IPS-20b (cell line): Measurements from ENCODE around the gene MIEF1.

Source experiments
- H3K27ac ChIP-seq: one replicate; pipeline ENCODE4 v1.5.1; 2013; ENCODE audit warnings: low read length
- H3K27me3 ChIP-seq: 2 replicates; pipeline ENCODE4 v1.6.1; 2013; ENCODE audit warnings: mild to moderate bottlenecking, low read length, inconsistent platforms; ENCODE audit not compliant: insufficient read depth
- H3K36me3 ChIP-seq: 2 replicates; pipeline ENCODE4 v1.6.1; 2013; ENCODE audit warnings: low read depth, mild to moderate bottlenecking, inconsistent platforms, low read length, moderate library complexity; ENCODE audit not compliant: insufficient read depth
- H3K4me1 ChIP-seq: 2 replicates; pipeline ENCODE4 v1.6.1; 2013; ENCODE audit warnings: mild to moderate bottlenecking, control low read depth, inconsistent platforms, low read length, moderate library complexity; ENCODE audit not compliant: insufficient read depth
- H3K4me3 ChIP-seq: 2 replicates; pipeline ENCODE4 v1.5.1; 2013; ENCODE audit warnings: mild to moderate bottlenecking, low read length, inconsistent platforms
- H3K9ac ChIP-seq: 2 replicates; pipeline ENCODE4 v1.6.1; 2013; ENCODE audit warnings: low read depth, mild to moderate bottlenecking, inconsistent platforms, low read length, moderate library complexity
- H3K9me3 ChIP-seq: 2 replicates; pipeline ENCODE4 v1.6.1; 2013; ENCODE audit warnings: mild to moderate bottlenecking, low read depth, low read length, inconsistent platforms; ENCODE audit not compliant: insufficient read depth

Gene MIEF1

GRCh38 chr22:39536711-39537110 is 34.6 kb downstream of the MIEF1 start:
- Histone ChIP-seq H3K4me3 (no peak overlapping the region), H3K27me3 (no peaks in the 10 kb centered on the region), H3K27ac (no peak overlapping the region), H3K4me1 (peaks cover 27% of the 10 kb centered on the region), H3K9me3 (no peaks in the 10 kb centered on the region), H3K36me3 (no peaks in the 10 kb centered on the region), H3K9ac (no peak overlapping the region)

GRCh38 chr22:39537975-39538374 is 35.9 kb downstream of the MIEF1 start:
- no peak overlapping the region for H3K27ac ChIP-seq
- no peaks in the 10 kb centered on the region for H3K36me3 ChIP-seq
- no peak overlapping the region for H3K9ac ChIP-seq
- no peaks in the 10 kb centered on the region for H3K27me3 ChIP-seq
- H3K9me3 ChIP-seq = no peaks in the 10 kb centered on the region
- no peak overlapping the region for H3K4me3 ChIP-seq
- peaks cover 23% of the 10 kb centered on the region; the same call in 1 of the 2 replicates for H3K4me1 ChIP-seq

GRCh38 chr22:39543095-39543494 is 41.0 kb downstream of the MIEF1 start:
- Histone ChIP-seq H3K9ac (no peak overlapping the region), H3K9me3 (no peaks in the 10 kb centered on the region), H3K27me3 (peaks cover 35% of the 10 kb centered on the region), H3K4me1 (peaks cover 2% of the 10 kb centered on the region), H3K4me3 (no peak overlapping the region), H3K27ac (no peak overlapping the region), H3K36me3 (no peaks in the 10 kb centered on the region)

GRCh38 chr22:39545386-39546365 is 43.6 kb downstream of the MIEF1 start:
- Histone ChIP-seq H3K36me3 (no peaks in the 10 kb centered on the region), H3K4me3 (no peak overlapping the region), H3K9ac (no peak overlapping the region), H3K9me3 (no peaks in the 10 kb centered on the region), H3K27ac (no peak overlapping the region), H3K27me3 (peaks cover 48% of the 10 kb centered on the region), H3K4me1 (no peaks in the 10 kb centered on the region; the same call in 1 of the 2 replicates)

- no peak overlapping the region for H3K4me3 ChIP-seq
- no peak overlapping the region for H3K9ac ChIP-seq
- H3K36me3 ChIP-seq = no peaks in the 10 kb centered on the region
- H3K4me1 ChIP-seq = no peaks in the 10 kb centered on the region; the same call in 1 of the 2 replicates
- no peak overlapping the region for H3K27ac ChIP-seq
- H3K27me3 ChIP-seq = peaks cover 51% of the 10 kb centered on the region
- no peaks in the 10 kb centered on the region for H3K9me3 ChIP-seq
Measured at GRCh38 chr22:39546889-39547586, 44.9 kb downstream of the MIEF1 start.

GRCh38 chr22:39547587-39547947 is 45.5 kb downstream of the MIEF1 start:
- H3K27me3 ChIP-seq = peaks cover 51% of the 10 kb centered on the region
- H3K9ac ChIP-seq = no peak overlapping the region
- H3K36me3 ChIP-seq = no peaks in the 10 kb centered on the region
- H3K4me3 ChIP-seq = no peak overlapping the region
- H3K9me3 ChIP-seq = no peaks in the 10 kb centered on the region
- no peak overlapping the region for H3K27ac ChIP-seq
- no peaks in the 10 kb centered on the region; the same call in 1 of the 2 replicates for H3K4me1 ChIP-seq

- H3K27ac ChIP-seq = no peak overlapping the region
- H3K27me3 ChIP-seq = peaks cover 55% of the 10 kb centered on the region
- H3K4me1 ChIP-seq = no peaks in the 10 kb centered on the region
- H3K4me3 ChIP-seq = no peak overlapping the region
- H3K9ac ChIP-seq = no peak overlapping the region
- H3K9me3 ChIP-seq = no peaks in the 10 kb centered on the region
- no peaks in the 10 kb centered on the region for H3K36me3 ChIP-seq
Measured at GRCh38 chr22:39553429-39553828, 51.3 kb downstream of the MIEF1 start.

- Histone ChIP-seq H3K27ac (no peak overlapping the region), H3K9me3 (no peaks in the 10 kb centered on the region), H3K4me1 (no peaks in the 10 kb centered on the region), H3K36me3 (no peaks in the 10 kb centered on the region), H3K4me3 (no peak overlapping the region), H3K9ac (no peak overlapping the region), H3K27me3 (peaks cover 61% of the 10 kb centered on the region)
Measured at GRCh38 chr22:39554151-39554550, 52.1 kb downstream of the MIEF1 start.

- Histone ChIP-seq H3K9ac (no peak overlapping the region), H3K27ac (no peak overlapping the region), H3K27me3 (peaks cover 77% of the 10 kb centered on the region), H3K36me3 (no peaks in the 10 kb centered on the region), H3K4me1 (no peaks in the 10 kb centered on the region), H3K9me3 (no peaks in the 10 kb centered on the region), H3K4me3 (peak overlapping the region; percentile 30; the same call in 1 of the 2 replicates)
Measured at GRCh38 chr22:39556970-39557841, 55.1 kb downstream of the MIEF1 start.

- no peak overlapping the region for H3K27ac ChIP-seq
- no peaks in the 10 kb centered on the region for H3K9me3 ChIP-seq
- H3K9ac ChIP-seq = no peak overlapping the region
- peaks cover 82% of the 10 kb centered on the region for H3K27me3 ChIP-seq
- H3K4me3 ChIP-seq = peak overlapping the region; percentile 40; the same call in 1 of the 2 replicates
- H3K36me3 ChIP-seq = no peaks in the 10 kb centered on the region
- H3K4me1 ChIP-seq = no peaks in the 10 kb centered on the region
Measured at GRCh38 chr22:39558254-39558727, 56.2 kb downstream of the MIEF1 start.

- Histone ChIP-seq H3K9ac (no peak overlapping the region), H3K9me3 (no peaks in the 10 kb centered on the region), H3K36me3 (no peaks in the 10 kb centered on the region), H3K27ac (no peak overlapping the region), H3K27me3 (peaks cover 82% of the 10 kb centered on the region), H3K4me3 (no peak overlapping the region), H3K4me1 (no peaks in the 10 kb centered on the region)
Measured at GRCh38 chr22:39558950-39559349, 56.9 kb downstream of the MIEF1 start.
